ENCODE results near the gene TNKS1BP1. TPM values are rescaled to one million over a fixed set of nuclear protein-coding genes. Genes with fewer than 3 reads are reported as not detected.

Gene TNKS1BP1
- total and polyA plus RNA-seq, 8 donors, result 63.4 to 172 (median 80.8) TPM

DNA sequence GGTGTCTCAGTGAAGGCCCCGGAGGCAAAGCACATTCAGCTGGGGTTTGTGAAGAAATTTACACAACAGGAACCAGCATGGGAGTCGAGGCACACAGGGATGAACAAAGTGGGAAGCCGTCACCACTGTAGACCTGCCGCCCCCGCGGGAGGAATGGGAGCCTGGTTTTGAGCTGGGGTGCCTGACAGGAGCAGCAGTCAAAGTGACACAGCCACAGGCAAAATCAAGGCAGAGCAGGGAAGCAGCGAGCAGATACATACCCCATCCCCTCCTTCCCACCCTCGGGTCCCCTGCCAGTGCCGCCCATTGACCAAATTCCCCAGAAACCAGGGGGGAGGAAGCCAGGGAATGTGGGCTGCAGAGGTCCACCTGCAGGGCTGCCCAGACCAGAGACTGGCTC, 34.2 kb upstream of the TNKS1BP1 start:
- DNase-seq (no peak), ATAC-seq (no peak), FAIRE-seq (no peak)
- H3K4me3 ChIP-seq, result no peak overlapping the region
- H3K9me3 ChIP-seq, result no peaks in the 10 kb centered on the region
- H3K27ac ChIP-seq, result peak overlapping the region; percentile 39 to 58 (median 48)
- H3K4me1 ChIP-seq, result peaks cover 0 to 8% (median 0%) of the 10 kb centered on the region in 3 donors
- TF ChIP-seq, protein P1, sequence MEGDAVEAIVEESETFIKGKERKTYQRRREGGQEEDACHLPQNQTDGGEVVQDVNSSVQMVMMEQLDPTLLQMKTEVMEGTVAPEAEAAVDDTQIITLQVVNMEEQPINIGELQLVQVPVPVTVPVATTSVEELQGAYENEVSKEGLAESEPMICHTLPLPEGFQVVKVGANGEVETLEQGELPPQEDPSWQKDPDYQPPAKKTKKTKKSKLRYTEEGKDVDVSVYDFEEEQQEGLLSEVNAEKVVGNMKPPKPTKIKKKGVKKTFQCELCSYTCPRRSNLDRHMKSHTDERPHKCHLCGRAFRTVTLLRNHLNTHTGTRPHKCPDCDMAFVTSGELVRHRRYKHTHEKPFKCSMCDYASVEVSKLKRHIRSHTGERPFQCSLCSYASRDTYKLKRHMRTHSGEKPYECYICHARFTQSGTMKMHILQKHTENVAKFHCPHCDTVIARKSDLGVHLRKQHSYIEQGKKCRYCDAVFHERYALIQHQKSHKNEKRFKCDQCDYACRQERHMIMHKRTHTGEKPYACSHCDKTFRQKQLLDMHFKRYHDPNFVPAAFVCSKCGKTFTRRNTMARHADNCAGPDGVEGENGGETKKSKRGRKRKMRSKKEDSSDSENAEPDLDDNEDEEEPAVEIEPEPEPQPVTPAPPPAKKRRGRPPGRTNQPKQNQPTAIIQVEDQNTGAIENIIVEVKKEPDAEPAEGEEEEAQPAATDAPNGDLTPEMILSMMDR (IDR thresholded peaks at IDR 0.05), result no peak
- intact Hi-C loops (cut with DNase I), result no loop called here
- WGBS, 2 donors, result 70 to 75% methylated on average over 9 of the region's 9 CpGs
- no peaks in the 10 kb centered on the region for H3K36me3 ChIP-seq
- no peaks in the 10 kb centered on the region for H3K27me3 ChIP-seq

DNA sequence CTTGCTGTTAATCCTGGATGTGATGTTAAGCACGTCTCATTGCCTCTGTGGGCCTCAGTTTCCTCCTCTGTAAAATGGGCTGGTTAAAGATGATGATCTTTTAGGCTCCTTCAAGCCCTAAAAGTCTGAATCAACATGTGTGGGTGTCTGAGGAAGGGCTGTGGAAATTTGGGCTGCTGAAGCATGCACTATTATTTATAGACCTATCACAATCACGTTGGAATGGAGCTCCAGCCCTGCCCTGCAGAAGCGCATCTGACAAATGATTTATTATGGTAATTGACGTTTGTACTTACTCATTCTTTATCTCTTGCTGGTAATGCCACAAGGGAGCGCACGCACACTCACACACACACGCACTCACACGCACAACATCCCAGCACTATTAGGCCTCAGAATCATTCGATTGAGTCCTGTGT, 33.8 kb upstream of the TNKS1BP1 start:
- intact Hi-C loops (cut with DNase I), result no loop called here
- WGBS, 2 donors, result 52 to 57% methylated on average over 9 of the region's 9 CpGs
- Histone ChIP-seq H3K27me3 (no peaks in the 10 kb centered on the region), H3K4me3 (no peak overlapping the region), H3K27ac (peak overlapping the region in 3 of 4 donors; percentile 39 to 58 (median 43)), H3K9me3 (no peaks in the 10 kb centered on the region), H3K4me1 (peaks cover 0 to 8% (median 0%) of the 10 kb centered on the region in 3 donors), H3K36me3 (no peaks in the 10 kb centered on the region)
- ATAC-seq (peak in 1 of 4 donors; percentile 20), DNase-seq (no peak), FAIRE-seq (no peak)
- TF ChIP-seq, protein P1 (IDR thresholded peaks at IDR 0.05), result no peak

DNA sequence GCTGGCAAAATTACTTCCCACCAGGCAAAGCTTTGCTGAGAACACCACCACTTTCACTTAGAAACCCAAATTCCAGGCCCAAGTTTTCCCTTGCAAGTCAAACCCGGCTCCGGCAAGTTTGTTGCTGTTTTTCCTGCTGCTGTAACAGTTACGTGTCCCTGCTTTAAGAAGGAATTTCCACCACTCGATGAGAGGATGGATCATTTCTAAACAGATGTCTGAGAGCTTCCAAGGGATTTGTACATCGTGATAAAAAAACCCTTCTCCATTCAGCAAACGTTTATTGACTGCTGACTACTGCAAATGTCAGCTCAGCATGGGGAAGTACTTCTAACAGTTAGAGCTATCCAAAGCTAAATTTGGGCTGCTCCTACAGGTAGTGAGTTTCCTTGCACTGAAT, 33.1 kb upstream of the TNKS1BP1 start:
- ATAC-seq (no peak), DNase-seq (no peak), FAIRE-seq (no peak)
- 57 to 58% methylated on average over 6 of the region's 6 CpGs for WGBS, 2 donors
- H3K27me3 ChIP-seq, result no peaks in the 10 kb centered on the region
- H3K36me3 ChIP-seq, result no peaks in the 10 kb centered on the region
- intact Hi-C loops (cut with DNase I), result no loop called here
- TF ChIP-seq, protein P1 (IDR thresholded peaks at IDR 0.05), result no peak
- H3K4me3 ChIP-seq, result no peak overlapping the region
- H3K4me1 ChIP-seq, result peaks cover 0 to 8% (median 0%) of the 10 kb centered on the region in 3 donors
- H3K27ac ChIP-seq, result peak overlapping the region in 2 of 4 donors; percentile 42 to 47
- no peaks in the 10 kb centered on the region for H3K9me3 ChIP-seq

DNA sequence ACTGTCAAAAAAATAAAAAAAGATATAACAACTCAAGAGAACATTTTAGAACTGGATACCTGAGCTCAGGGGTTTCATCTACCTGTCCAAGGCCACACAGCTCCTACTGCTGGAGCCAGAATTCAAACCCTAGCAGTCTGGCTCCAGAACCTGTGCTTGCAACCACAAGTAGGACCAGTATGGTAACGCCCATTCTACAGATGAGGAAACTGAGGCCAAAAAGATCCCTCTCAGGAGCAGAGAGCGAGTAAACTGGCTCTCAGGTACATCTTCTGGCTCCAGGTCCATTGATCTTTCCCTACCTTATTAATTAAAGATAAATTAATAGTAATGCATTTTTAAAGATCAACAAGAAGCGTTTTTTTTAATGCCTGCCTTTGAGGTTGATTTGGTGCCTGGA, 32.6 kb upstream of the TNKS1BP1 start:
- intact Hi-C loops (cut with DNase I), result no loop called here
- H3K4me1 ChIP-seq, result peaks cover 0 to 8% (median 0%) of the 10 kb centered on the region in 3 donors
- TF ChIP-seq, protein P1 (IDR thresholded peaks at IDR 0.05), result no peak
- H3K27me3 ChIP-seq, result no peaks in the 10 kb centered on the region
- no peak for DNase-seq
- H3K4me3 ChIP-seq, result no peak overlapping the region
- H3K27ac ChIP-seq, result peak overlapping the region in 1 of 4 donors; percentile 47
- H3K36me3 ChIP-seq, result no peaks in the 10 kb centered on the region
- FAIRE-seq, result no peak
- WGBS, 2 donors, result 81 to 83% methylated on average over 3 of the region's 3 CpGs
- no peak for ATAC-seq
- H3K9me3 ChIP-seq, result no peaks in the 10 kb centered on the region

DNA sequence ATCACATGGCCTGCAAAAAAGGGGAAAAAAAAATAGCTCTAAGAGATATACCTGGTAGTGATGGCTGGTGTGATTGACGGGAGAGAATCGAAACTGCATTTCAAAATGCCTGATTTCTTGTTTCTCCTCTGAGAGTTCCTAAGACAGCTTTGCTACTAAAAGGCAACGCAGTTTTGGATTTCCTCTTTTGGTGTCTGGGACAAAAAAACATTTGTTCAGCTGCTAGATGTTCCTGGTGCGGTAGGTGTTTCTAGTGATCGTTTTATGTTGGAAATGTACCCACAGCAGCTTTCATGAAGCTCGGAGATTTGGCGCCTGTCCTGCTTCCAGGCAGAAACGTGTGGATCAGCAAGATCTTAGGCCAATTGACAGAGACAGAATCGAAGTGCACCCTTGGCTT, 31.5 kb upstream of the TNKS1BP1 start:
- Histone ChIP-seq H3K4me1 (peaks cover 0 to 8% (median 0%) of the 10 kb centered on the region in 3 donors), H3K4me3 (no peak overlapping the region), H3K27me3 (no peaks in the 10 kb centered on the region), H3K9me3 (no peaks in the 10 kb centered on the region), H3K36me3 (no peaks in the 10 kb centered on the region), H3K27ac (peak overlapping the region in 2 of 4 donors; percentile 5 to 50)
- DNase-seq (no peak), FAIRE-seq (no peak), ATAC-seq (no peak)
- intact Hi-C loops (cut with DNase I), result no loop called here
- WGBS, 2 donors, result 34 to 35% methylated on average over 9 of the region's 9 CpGs
- TF ChIP-seq, protein P1 (IDR thresholded peaks at IDR 0.05), result no peak

Measured in pancreas (tissue), 10 donors.